Nucleus accumbens (tissue), 56 donors: ENCODE measurements around the gene RLN2.
"Not testable (repeated sequence)": the region's sequence is repeated elsewhere in the genome, so short reads cannot be mapped to it uniquely, and the experiment has no call there.

ENCODE experiments used
- DNase-seq, 56 donors: peaks; one replicate each; lab custom pipeline; 2025; lab: John Stamatoyannopoulos, UW

Gene RLN2

GRCh38 chr9:5303840-5304795 lies at the start of gene RLN2:
RLN2 (minus strand) TSS chr9:5304716; CDS start chr9:5304580, 136 bp downstream.
- DNase-seq = peak in 4 of 56 donors; percentile 1 to 5 (median 2)

GRCh38 chr9:5354184-5354583 lies 49.7 kb upstream of the RLN2 start:
- DNase-seq = no peak

- DNase-seq = no peak
Observed at GRCh38 chr9:5352637-5353248, 48.2 kb upstream of the RLN2 start.

- peak in 10 of 56 donors; percentile 1 to 10 (median 4) for DNase-seq
Observed at GRCh38 chr9:5338992-5339981, 34.8 kb upstream of the RLN2 start, which contains the start of gene RLN1. RLN1 (minus strand) TSS chr9:5339876; CDS start chr9:5339746, 130 bp downstream.

- DNase-seq = no peak
Observed at GRCh38 chr9:5336688-5337087, 32.2 kb upstream of the RLN2 start.

GRCh38 chr9:5331276-5331675 lies 26.8 kb upstream of the RLN2 start:
- not testable (repeated sequence) for DNase-seq

- no peak for DNase-seq
Observed at GRCh38 chr9:5326893-5327548, 22.5 kb upstream of the RLN2 start.

- DNase-seq = no peak
Observed at GRCh38 chr9:5326187-5326586, 21.7 kb upstream of the RLN2 start.

GRCh38 chr9:5321601-5322000 lies 17.1 kb upstream of the RLN2 start:
- not testable (repeated sequence) for DNase-seq

GRCh38 chr9:5321058-5321457 lies 16.5 kb upstream of the RLN2 start:
- DNase-seq = no peak

- DNase-seq = not testable (repeated sequence)
Observed at GRCh38 chr9:5316406-5316805, 11.9 kb upstream of the RLN2 start.

- DNase-seq = no peak
Observed at GRCh38 chr9:5315187-5315923, 10.8 kb upstream of the RLN2 start.

- DNase-seq = no peak
Observed at GRCh38 chr9:5310851-5311250, 6.3 kb upstream of the RLN2 start.

GRCh38 chr9:5305741-5306140 lies 1.2 kb upstream of the RLN2 start:
- DNase-seq = no peak

- no peak for DNase-seq
Observed at GRCh38 chr9:5301544-5301943, 3.0 kb downstream of the RLN2 start.

GRCh38 chr9:5292141-5292540 lies 12.4 kb downstream of the RLN2 start:
- no peak for DNase-seq

- DNase-seq = no peak
Observed at GRCh38 chr9:5288591-5288990, 15.9 kb downstream of the RLN2 start.

GRCh38 chr9:5286262-5286661 lies 18.3 kb downstream of the RLN2 start:
- no peak for DNase-seq

GRCh38 chr9:5278486-5278885 lies 26.0 kb downstream of the RLN2 start:
- DNase-seq = no peak
